GM21737 (cell line): ENCODE results near the gene UROC1.

ENCODE experiments used
- ATAC-seq: cut with Tn5 transposase; IDR thresholded peaks from one replicate; pipeline ENCODE4 v1.9.1; 2021; ENCODE audit warnings: mild to moderate bottlenecking, moderate library complexity; ENCODE audit not compliant: unreplicated experiment

UROC1 gene

GRCh38 chr3:126531051-126531330 is 13.4 kb upstream of the UROC1 start:
- ATAC-seq = no peak

- no peak for ATAC-seq
These were observed 12.8 kb upstream of the UROC1 start for GRCh38 chr3:126530171-126531050.

GRCh38 chr3:126529585-126530170 is 12.1 kb upstream of the UROC1 start:
- ATAC-seq = no peak

DNA sequence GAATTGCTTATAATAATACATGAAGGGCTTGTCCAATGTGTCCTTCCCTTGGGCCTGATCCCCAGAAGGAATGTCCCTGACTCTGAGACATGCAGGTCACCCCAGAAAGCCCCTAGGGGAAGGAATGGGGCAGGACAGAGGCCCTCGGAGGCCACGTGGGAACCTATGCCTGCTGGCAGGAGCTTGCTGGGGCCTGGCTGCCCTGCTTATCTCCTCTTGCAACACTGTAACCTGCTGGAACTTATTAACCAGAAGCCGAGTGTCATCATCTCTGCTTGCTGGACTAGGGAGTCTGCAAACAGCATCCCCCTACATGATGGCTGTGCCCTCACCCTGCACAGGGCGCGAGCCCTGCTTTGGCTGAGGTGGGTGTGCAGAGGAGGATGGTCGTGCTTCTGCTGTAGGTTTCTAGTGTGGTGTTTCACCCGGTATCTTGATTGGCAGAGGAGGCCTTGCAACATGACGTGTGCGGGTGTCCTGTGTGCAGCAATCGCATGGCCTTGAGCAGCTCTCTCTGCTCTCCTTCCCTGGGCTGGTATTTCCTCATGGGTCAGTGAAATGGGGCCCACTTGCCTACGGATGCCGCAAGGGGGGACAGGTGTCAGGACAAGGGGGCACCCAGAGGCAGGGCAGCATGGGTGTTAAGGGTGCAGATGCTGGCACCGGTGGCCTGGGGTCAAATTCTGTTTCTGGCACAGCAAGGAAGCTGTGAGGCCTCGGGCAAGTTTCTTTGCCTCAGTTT is 11.4 kb upstream of the UROC1 start:
- ATAC-seq = no peak

DNA sequence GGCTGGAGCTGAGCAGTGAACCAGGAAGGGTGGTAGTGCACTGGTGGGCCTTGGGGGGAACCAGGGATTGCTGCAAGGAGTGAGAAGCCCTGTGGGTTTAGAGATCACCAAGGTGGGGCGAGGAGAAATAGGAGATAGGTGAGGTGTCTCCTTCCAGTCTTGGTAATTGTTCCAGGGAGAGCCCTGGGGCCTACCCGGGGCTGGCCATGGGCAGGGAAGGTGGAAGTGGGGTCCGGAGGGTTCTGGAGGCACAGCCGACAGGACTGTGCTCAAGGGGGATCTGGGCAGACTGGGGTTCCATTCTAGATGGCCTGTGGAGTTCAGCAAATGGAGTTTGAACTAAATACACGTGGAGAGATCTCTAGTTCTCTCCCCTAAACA is 10.8 kb upstream of the UROC1 start:
- no peak for ATAC-seq

DNA sequence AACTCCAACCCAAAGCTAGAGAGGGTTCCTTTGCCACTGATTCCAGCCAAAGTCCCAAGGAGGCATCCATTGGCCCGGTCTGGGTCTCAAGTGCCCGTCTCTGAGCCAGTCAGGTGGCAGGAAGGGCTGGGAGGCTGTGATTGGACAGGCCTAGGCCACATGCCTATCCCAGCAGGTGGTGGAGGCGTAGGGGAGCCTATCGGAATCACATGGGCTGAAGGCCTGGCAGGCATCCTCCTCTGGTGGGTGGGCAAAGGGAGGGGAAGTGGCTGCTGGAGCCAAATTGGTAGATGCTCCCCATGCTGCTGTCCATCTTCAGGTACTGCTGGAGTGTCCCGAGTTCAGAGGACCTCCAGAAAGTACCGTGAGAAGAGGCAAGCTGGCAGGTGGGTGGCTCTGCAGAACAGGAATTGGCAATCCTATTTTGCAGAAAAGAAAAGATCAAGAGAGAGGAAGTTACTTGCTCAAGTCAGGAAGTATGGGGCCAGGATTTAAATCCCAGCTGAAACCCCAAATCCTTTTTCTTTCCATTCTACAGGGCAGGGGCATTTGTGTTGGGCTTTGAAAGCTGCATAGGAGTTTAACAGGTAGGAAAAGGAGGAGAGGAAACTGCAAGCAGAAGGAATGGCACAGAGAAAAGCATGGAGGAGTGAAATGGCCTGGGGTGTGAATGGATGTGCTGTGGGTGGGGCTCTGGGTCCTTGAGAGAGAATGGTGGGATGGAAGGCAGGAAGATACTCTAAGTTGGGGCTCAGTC is 10.1 kb upstream of the UROC1 start:
- ATAC-seq = no peak

- no peak for ATAC-seq
These were observed 9.4 kb upstream of the UROC1 start for GRCh38 chr3:126527006-126527405.

- no peak for ATAC-seq
These were observed 9.1 kb upstream of the UROC1 start for GRCh38 chr3:126526668-126527005.

GRCh38 chr3:126525853-126526667 is 8.5 kb upstream of the UROC1 start:
- no peak for ATAC-seq

- no peak for ATAC-seq
These were observed 7.7 kb upstream of the UROC1 start for GRCh38 chr3:126525091-126525852.

- no peak for ATAC-seq
These were observed 6.9 kb upstream of the UROC1 start for GRCh38 chr3:126524429-126524988.

GRCh38 chr3:126523745-126524428 is 6.3 kb upstream of the UROC1 start, which contains the start of gene CHST13:
Gene CHST13, plus strand, starts transcription at chr3:126524155. Its CDS starts 178 bp downstream, at chr3:126524333.
- ATAC-seq = no peak

GRCh38 chr3:126522363-126522788 is 4.8 kb upstream of the UROC1 start:
- no peak for ATAC-seq

GRCh38 chr3:126521122-126521891 is 3.7 kb upstream of the UROC1 start:
- ATAC-seq = no peak

DNA sequence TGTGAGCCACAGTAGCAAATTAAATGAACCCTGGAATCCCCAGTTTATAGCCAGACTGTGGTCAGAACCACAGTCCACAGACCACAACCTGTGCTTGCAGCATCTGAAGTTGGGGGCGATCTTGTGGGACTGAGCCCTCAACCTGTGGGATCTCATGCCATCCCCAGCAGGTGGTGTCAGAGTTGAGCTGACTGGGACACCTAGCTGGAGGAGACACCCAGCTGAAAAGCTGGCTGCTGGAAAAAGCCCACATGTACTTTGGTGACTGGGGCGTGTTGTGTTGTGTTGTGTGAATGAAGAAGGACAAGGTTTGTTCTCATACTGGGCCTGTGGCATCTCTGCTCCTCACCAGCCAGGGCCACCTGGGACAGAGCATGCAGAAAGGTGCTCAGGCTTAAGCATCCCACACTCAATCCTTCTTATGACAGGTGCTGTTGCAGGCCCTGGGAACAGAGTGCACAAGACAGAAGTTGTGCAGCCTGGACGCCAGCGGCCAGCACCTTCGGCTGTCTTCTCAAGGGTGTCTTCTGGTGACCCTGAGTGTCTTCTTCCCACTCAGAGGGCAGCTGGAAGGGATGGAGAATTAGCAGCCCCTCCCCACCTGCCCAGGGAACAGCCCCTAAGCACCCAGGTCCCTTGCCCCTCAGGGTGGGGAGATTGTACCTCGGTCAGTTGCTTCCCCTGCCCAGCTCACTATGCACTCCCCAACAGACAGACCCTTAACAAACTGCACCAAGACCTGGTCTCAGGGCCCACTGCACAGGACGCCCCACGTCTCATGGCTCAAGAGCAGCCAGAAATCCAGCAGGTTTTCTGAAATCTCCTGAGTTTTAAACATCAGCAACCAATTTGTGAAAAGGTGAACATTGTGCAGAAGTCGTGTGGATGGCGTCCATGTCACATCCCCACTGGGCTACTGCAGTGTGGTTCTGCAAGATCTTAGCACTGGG is 2.2 kb upstream of the UROC1 start:
- ATAC-seq = no peak

- no peak for ATAC-seq
These were observed 1.2 kb upstream of the UROC1 start for GRCh38 chr3:126518779-126519177.
